ENCODE results near the gene WDR70. TPM values are rescaled to one million over a fixed set of nuclear protein-coding genes. Genes with fewer than 3 reads are reported as not detected.

The WDR70 gene
- total RNA-seq, 1 experiment from 2014 or later = 31.3 TPM

DNA sequence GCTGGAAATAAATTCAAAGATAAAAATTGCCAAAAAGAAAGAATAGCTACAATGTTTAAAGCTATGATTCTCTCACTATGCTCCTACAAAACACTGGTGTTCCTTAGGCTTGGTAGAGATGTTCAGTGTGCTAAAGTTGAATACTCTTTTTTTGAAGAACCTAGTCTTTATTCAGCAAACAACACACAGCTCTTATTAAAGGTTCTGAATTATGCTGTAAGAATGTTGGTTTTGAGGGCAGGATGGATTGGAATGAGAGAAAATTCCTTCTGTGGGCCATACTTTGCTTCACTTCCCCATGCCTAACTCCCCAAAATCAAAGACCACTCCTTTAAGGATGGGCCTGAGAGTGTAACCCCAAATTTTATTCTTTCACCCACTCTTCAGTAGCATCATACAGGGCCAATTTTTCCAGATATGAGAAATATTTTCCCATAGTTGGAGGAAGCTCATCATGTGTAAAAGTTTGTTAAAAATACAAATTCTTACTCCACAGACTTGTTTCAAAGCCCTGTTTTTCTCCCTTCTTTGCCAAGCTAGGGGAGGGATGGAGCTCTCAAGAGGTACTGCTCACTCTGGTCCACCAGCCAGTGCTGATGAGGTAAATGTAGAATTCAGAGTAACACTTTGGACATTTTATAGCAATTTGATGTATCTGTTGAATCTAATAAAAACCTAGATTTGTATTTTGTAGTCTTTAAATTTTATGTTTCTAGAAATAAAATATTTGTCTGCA is 361.4 kb downstream of the WDR70 start:
- ChIA-PET CTCF (interaction anchor here (0.6 to 3.7 kb wide), 2 partner anchors 17 to 191 kb away, joined by 3 to 14 read pairs; no protein-coding TSS in a partner anchor), POLR2A (interaction anchor here (0.5 to 1.5 kb wide), 5 partner anchors 26 to 370 kb away, joined by 3 to 6 read pairs (median 3); partner anchors contain the start of gene NUP155)
- Mint-ChIP-seq H3K36me3 (ENCODE audit: insufficient read depth, unreplicated experiment) (peaks cover 10% of the 10 kb centered on the region), H3K9me3 (ENCODE audit: unreplicated experiment) (peaks cover 12% of the 10 kb centered on the region), H3K27me3 (ENCODE audit: insufficient read depth, unreplicated experiment) (no peaks in the 10 kb centered on the region), H3K4me1 (ENCODE audit: insufficient read depth, unreplicated experiment) (peaks cover 29% of the 10 kb centered on the region), H3K27ac (ENCODE audit: low read depth, unreplicated experiment) (peak overlapping the region; percentile 88), H3K4me3 (ENCODE audit: unreplicated experiment) (peak overlapping the region; percentile 28)
- DNase-seq (ENCODE audit: unreplicated experiment) = no peak
- no TSS peak for BruUV-seq (replicated peaks)
- no peak for TF ChIP-seq CTCF (IDR thresholded peaks at IDR 0.05; ENCODE audit: unreplicated experiment)
- intact Hi-C loops (cut with micrococcal nuclease) = no loop called here

DNA sequence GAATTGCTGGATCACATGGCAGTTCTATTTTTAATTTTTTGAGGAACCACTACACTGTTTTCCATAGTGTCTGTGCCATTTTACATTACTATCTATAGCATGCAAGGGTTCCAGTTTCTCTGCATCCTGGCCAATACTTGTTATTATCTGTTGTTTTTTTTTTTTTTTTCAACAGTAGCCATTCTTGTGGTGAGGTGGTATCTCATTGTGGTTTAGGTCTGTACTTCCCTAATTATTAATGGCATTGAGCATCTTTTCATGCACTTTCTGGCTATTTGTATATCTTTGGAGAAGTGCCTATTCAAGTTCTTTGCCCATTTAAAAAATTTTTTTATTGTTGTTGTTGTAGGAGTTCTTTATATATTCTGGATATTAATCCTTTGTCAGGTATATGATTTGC is 363.0 kb downstream of the WDR70 start:
- no TSS peak for BruUV-seq (replicated peaks)
- POLR2A ChIA-PET = no interaction called here
- Mint-ChIP-seq H3K36me3 (ENCODE audit: insufficient read depth, unreplicated experiment) (peaks cover 10% of the 10 kb centered on the region), H3K4me1 (ENCODE audit: insufficient read depth, unreplicated experiment) (peaks cover 29% of the 10 kb centered on the region), H3K4me3 (ENCODE audit: unreplicated experiment) (no peak overlapping the region), H3K27ac (ENCODE audit: low read depth, unreplicated experiment) (peak overlapping the region; percentile 16), H3K27me3 (ENCODE audit: insufficient read depth, unreplicated experiment) (no peaks in the 10 kb centered on the region), H3K9me3 (ENCODE audit: unreplicated experiment) (peaks cover 23% of the 10 kb centered on the region)
- no peak for TF ChIP-seq CTCF (IDR thresholded peaks at IDR 0.05; ENCODE audit: unreplicated experiment)
- CTCF ChIA-PET = interaction anchor here (0.6 kb wide), 1 partner anchor 22 kb away, joined by 4 read pairs; no protein-coding TSS in a partner anchor
- DNase-seq (ENCODE audit: unreplicated experiment) = no peak
- intact Hi-C loops (cut with micrococcal nuclease) = no loop called here

DNA sequence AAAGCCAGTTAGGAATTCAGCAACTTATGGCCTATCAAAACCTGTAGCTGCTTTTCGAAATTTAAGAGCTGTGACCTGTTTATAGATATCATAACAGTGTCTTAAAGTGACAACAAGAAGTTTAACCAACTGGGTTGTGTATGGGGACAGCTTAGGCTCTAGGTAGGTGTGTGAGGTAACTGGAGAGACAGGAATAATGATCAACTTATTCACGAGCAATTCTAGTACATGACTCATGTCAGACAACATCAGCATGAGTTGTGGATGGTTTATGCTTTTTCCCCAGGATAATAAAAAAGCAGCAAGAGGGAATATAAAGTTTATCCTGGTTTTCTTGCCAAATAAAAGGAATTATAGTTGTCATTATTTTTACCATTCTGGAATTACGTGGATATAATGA is 372.1 kb downstream of the WDR70 start:
- Mint-ChIP-seq H3K4me1 (ENCODE audit: insufficient read depth, unreplicated experiment) (peaks cover 11% of the 10 kb centered on the region), H3K27me3 (ENCODE audit: insufficient read depth, unreplicated experiment) (no peaks in the 10 kb centered on the region), H3K27ac (ENCODE audit: low read depth, unreplicated experiment) (no peak overlapping the region), H3K9me3 (ENCODE audit: unreplicated experiment) (peaks cover 4% of the 10 kb centered on the region), H3K36me3 (ENCODE audit: insufficient read depth, unreplicated experiment) (no peaks in the 10 kb centered on the region), H3K4me3 (ENCODE audit: unreplicated experiment) (no peak overlapping the region)
- TF ChIP-seq CTCF (IDR thresholded peaks at IDR 0.05; ENCODE audit: unreplicated experiment) = no peak
- CTCF ChIA-PET = no interaction called here
- no TSS peak for BruUV-seq (replicated peaks)
- no peak for DNase-seq (ENCODE audit: unreplicated experiment)
- intact Hi-C loops (cut with micrococcal nuclease) = loop anchor here (10.0 kb wide), 1 partner anchor 336 kb away; no protein-coding TSS in a partner anchor
- POLR2A ChIA-PET = interaction anchor here (0.7 to 1.4 kb wide), 3 partner anchors 9 to 35 kb away, joined by 3 to 4 read pairs (median 4); no protein-coding TSS in a partner anchor

- Mint-ChIP-seq H3K4me1 (ENCODE audit: insufficient read depth, unreplicated experiment) (peaks cover 11% of the 10 kb centered on the region), H3K27me3 (ENCODE audit: insufficient read depth, unreplicated experiment) (no peaks in the 10 kb centered on the region), H3K9me3 (ENCODE audit: unreplicated experiment) (no peaks in the 10 kb centered on the region), H3K4me3 (ENCODE audit: unreplicated experiment) (no peak overlapping the region), H3K27ac (ENCODE audit: low read depth, unreplicated experiment) (no peak overlapping the region), H3K36me3 (ENCODE audit: insufficient read depth, unreplicated experiment) (no peaks in the 10 kb centered on the region)
- ChIA-PET POLR2A (no interaction called here), CTCF (no interaction called here)
- intact Hi-C loops (cut with micrococcal nuclease) = loop anchor here (5.0 to 10.0 kb wide), 2 partner anchors 223 to 340 kb away; no protein-coding TSS in a partner anchor
- DNase-seq (ENCODE audit: unreplicated experiment) = no peak
- no peak for TF ChIP-seq CTCF (IDR thresholded peaks at IDR 0.05; ENCODE audit: unreplicated experiment)
- BruUV-seq (replicated peaks) = no TSS peak
Observed at GRCh38 chr5:37754976-37755375, 375.9 kb downstream of the WDR70 start.
